Measurements from ENCODE around the gene GULP1. TPM values are rescaled to one million over a fixed set of nuclear protein-coding genes. Genes with fewer than 3 reads are reported as not detected.

GULP1 gene, protein sequence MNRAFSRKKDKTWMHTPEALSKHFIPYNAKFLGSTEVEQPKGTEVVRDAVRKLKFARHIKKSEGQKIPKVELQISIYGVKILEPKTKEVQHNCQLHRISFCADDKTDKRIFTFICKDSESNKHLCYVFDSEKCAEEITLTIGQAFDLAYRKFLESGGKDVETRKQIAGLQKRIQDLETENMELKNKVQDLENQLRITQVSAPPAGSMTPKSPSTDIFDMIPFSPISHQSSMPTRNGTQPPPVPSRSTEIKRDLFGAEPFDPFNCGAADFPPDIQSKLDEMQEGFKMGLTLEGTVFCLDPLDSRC
- 23.9 to 36.2 TPM (median 29.5 TPM) in 3 replicates for total RNA-seq
- long read RNA-seq, transcript GULP1-206 (12 exons, 1,376 nt) = major isoform, 16 of 38 reads
- long read RNA-seq, partial matches to known transcripts = 0 of 38 reads
- long read RNA-seq, other reads (novel, unspliced or antisense) = 18 of 38 reads

DNA sequence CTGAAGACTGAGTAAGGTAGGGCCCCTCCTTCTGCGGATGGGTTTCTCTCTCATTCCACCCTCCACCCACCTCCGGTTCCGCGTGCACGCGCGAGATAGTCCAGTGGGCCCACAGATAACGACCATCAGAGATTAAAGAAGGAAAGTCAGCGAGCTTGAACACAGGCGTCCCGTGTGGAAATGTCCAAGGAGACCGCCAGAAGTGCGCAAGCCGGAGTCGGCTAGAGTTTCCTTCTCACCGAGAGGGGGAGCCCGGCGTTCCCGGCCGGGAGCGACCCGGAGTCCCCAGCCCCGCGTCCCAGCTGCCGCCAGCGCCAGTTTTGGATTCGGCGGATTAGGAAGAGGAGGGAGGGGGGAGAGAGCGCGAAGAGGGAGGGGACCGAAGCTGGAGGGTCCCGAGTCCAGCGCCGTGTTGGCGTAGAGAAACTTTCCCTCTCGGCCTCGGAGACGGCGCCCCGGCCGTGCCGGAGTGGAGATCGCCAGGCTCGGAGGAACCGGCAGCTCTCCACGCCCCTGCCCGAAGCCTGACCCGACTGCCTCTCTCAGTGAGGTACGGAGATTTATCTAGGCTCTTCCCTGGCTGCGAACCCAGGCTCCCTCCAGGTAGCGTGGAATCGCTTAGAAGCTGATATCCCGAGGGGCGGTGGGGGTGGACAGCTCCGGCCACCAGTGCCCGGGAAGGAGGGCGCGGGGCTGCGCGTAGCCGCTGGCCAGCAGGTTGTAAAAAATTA, at the start of gene GULP1:
Gene GULP1 (plus strand): TSS at position 258 of the 731 bp plus-strand sequence. CDS start 185,829 bp downstream, outside the sequence.
- Mint-ChIP-seq H3K27me3 (ENCODE audit: low read depth) (no peaks in the 10 kb centered on the region), H3K36me3 (ENCODE audit: low read depth) (no peaks in the 10 kb centered on the region), H3K9me3 (ENCODE audit: low read depth) (no peaks in the 10 kb centered on the region), H3K4me3 (ENCODE audit: unreplicated experiment) (peak within 1 kb of the TSS; percentile 99), H3K27ac (ENCODE audit: unreplicated experiment) (peak within 1 kb of the TSS; percentile 98), H3K4me1 (ENCODE audit: low read depth) (peaks cover 39% of the 10 kb centered on the region)
- peak; percentile 92 for DNase-seq (ENCODE audit: low spot score)
- TF ChIP-seq, protein P1, sequence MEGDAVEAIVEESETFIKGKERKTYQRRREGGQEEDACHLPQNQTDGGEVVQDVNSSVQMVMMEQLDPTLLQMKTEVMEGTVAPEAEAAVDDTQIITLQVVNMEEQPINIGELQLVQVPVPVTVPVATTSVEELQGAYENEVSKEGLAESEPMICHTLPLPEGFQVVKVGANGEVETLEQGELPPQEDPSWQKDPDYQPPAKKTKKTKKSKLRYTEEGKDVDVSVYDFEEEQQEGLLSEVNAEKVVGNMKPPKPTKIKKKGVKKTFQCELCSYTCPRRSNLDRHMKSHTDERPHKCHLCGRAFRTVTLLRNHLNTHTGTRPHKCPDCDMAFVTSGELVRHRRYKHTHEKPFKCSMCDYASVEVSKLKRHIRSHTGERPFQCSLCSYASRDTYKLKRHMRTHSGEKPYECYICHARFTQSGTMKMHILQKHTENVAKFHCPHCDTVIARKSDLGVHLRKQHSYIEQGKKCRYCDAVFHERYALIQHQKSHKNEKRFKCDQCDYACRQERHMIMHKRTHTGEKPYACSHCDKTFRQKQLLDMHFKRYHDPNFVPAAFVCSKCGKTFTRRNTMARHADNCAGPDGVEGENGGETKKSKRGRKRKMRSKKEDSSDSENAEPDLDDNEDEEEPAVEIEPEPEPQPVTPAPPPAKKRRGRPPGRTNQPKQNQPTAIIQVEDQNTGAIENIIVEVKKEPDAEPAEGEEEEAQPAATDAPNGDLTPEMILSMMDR (IDR thresholded peaks at IDR 0.05) = peak; percentile 91

DNA sequence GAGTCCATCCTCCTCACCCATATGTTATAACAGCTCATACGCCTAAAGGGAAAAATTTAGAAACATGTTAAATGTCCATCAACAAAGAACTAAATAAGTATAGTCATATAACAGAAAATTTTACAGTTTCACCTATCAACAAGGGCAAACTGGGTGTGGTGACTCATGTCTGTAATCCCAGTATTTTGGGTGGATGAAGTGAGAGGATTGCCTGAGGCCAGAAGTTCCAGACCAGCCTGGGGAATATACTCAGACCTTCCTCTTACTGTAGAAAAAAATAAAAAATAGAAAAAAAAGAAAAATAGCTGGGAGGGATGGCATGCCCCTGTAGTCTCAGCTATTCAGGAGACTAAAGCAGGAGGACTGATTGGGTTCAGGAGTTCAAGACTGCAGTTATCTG, 48.3 kb upstream of the GULP1 start:
- Mint-ChIP-seq H3K36me3 (ENCODE audit: low read depth) (no peaks in the 10 kb centered on the region), H3K4me1 (ENCODE audit: low read depth) (peaks cover 4% of the 10 kb centered on the region), H3K27me3 (ENCODE audit: low read depth) (no peaks in the 10 kb centered on the region), H3K4me3 (ENCODE audit: unreplicated experiment) (no peak overlapping the region), H3K9me3 (ENCODE audit: low read depth) (peaks cover 7% of the 10 kb centered on the region), H3K27ac (ENCODE audit: unreplicated experiment) (no peak overlapping the region)
- TF ChIP-seq, protein P1 (IDR thresholded peaks at IDR 0.05) = no peak
- DNase-seq (ENCODE audit: low spot score) = no peak

DNA sequence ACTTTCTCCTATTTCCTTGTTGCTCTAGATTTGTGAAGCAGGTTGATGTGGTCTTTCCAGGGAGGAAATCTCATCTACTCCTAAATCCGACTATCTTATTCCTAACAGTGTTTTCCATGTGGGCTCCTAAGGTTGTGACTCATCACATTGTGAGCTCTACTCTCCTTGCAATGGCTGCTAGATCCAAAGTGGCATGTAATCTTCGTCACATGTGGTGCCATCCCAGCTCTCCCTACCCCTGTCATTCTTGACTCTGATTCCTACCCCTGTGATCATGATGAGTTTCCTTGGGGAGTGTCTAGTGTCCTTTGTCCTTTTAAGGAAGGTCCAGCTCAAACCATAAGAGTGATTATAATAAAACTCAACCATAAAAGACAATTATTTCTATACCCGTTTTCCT, 47.3 kb upstream of the GULP1 start:
- no peak for DNase-seq (ENCODE audit: low spot score)
- TF ChIP-seq, protein P1 (IDR thresholded peaks at IDR 0.05) = no peak
- Mint-ChIP-seq H3K9me3 (ENCODE audit: low read depth) (no peaks in the 10 kb centered on the region), H3K27ac (ENCODE audit: unreplicated experiment) (no peak overlapping the region), H3K4me3 (ENCODE audit: unreplicated experiment) (no peak overlapping the region), H3K36me3 (ENCODE audit: low read depth) (no peaks in the 10 kb centered on the region), H3K4me1 (ENCODE audit: low read depth) (peaks cover 4% of the 10 kb centered on the region), H3K27me3 (ENCODE audit: low read depth) (no peaks in the 10 kb centered on the region)

DNA sequence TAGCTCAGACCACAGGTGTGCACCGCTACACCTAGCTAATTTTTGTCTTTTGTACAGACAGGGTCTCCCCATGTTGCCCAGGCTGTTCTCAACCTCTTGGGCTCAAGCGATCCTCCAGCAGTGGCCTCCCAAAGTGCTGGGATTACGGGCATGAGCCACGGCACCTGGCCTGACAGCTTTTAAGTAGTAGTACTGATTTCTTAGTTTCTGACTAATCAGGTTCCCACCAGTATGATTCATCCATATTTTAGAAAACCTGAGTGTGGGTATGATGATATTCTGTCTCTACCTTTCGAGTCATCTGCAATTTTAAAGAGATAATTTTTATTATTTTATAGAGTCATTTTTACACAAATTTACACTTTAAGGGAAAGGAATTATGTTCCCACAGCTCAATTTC, 46.4 kb upstream of the GULP1 start:
- Mint-ChIP-seq H3K27me3 (ENCODE audit: low read depth) (no peaks in the 10 kb centered on the region), H3K4me3 (ENCODE audit: unreplicated experiment) (no peak overlapping the region), H3K27ac (ENCODE audit: unreplicated experiment) (no peak overlapping the region), H3K36me3 (ENCODE audit: low read depth) (no peaks in the 10 kb centered on the region), H3K4me1 (ENCODE audit: low read depth) (peaks cover 4% of the 10 kb centered on the region), H3K9me3 (ENCODE audit: low read depth) (no peaks in the 10 kb centered on the region)
- no peak for DNase-seq (ENCODE audit: low spot score)
- TF ChIP-seq, protein P1 (IDR thresholded peaks at IDR 0.05) = no peak

DNA sequence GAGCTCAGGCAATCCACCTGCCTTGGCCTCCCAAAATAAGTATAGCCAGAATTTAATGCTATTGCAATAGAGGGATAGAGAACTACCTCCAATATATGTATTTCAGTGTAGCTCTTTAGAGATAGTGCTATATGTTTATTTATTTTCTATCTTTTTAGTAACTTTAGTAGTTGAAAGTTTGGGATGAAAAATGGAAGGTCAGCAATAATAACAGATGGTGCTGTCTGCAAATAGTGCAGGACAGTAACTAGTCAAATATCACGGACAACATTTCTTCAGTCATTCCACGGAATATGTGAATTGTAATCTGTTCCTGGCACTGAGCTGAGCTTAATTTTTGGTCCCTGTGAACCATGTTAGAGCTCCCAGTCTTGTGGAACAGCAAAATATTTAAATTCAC, 43.2 kb upstream of the GULP1 start:
- H3K27ac Mint-ChIP-seq (ENCODE audit: unreplicated experiment) = no peak overlapping the region
- peaks cover 4% of the 10 kb centered on the region for H3K4me1 Mint-ChIP-seq (ENCODE audit: low read depth)
- peaks cover 3% of the 10 kb centered on the region for H3K36me3 Mint-ChIP-seq (ENCODE audit: low read depth)
- DNase-seq (ENCODE audit: low spot score) = no peak
- peaks cover 9% of the 10 kb centered on the region for H3K9me3 Mint-ChIP-seq (ENCODE audit: low read depth)
- H3K27me3 Mint-ChIP-seq (ENCODE audit: low read depth) = no peaks in the 10 kb centered on the region
- no peak overlapping the region for H3K4me3 Mint-ChIP-seq (ENCODE audit: unreplicated experiment)
- TF ChIP-seq, protein P1 (IDR thresholded peaks at IDR 0.05) = no peak

All from chondrocyte (in vitro differentiated cells).